ENCODE measurements around the gene DDX20.

The DDX20 gene

DNA sequence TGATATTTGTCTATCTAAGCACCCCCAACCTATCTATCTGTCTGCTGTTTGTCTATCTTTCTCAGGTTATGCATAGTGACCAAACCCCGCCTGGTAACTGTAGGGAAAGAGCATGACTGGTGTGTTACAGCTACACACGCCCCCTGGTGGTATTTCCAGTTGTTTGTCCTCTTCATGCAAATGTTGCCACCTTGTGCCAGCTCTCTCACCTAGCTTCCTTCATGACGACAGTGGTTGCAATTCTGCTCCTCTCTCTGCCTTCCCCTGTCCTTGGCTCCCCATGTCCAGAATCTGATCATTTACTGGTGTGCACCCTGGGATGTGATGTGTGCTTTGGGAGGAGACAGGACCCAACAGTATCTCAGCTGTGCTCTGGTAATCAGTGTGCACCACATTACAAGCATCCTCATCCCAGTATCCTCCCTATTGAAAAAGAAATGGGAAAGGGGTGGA lies 8.4 kb upstream of the DDX20 start:
- DNase-seq (ENCODE audit: low read depth in 1 of 2, low spot score in 1 of 2): no peak

DNA sequence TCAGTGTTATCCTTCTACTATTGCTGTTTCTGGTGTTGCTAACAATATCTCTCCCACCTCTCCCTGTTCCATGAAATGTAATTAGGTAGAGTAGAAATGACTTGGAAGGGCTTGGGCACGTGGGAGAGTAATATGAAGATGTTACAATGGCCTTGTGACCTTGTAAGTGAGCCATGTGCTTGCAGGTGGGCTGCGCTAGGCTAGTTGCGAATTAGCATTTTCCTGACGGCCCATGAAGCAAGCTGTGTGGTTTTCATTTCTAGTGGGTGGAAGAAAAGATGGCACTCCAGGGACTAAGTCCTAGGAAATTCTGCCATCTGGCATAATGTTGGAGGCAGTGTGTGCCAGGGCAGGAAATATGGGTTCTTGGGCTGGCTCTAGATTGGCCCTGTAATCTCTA lies 7.8 kb upstream of the DDX20 start:
- DNase-seq (ENCODE audit: low read depth in 1 of 2, low spot score in 1 of 2): no peak

DNA sequence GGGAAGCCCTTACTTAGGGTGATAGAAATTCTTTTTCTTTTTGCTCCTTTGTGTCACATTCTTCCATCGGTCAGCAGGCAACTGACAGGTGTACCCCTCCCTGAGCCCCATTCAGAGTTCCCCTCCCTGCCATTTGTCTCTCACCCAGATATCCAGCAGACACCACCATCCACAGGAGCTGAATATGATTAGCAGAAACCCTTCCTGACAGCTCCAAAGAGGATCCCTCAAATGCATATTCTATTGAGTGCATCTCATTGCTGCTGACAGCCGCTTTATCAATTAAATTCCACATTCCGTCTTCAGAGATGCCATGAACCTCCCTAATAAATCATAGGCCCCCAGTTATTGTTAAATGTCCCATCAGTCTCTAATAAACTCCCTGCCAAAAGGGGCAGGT lies 6.1 kb upstream of the DDX20 start:
- DNase-seq (ENCODE audit: low read depth in 1 of 2, low spot score in 1 of 2): no peak

DNA sequence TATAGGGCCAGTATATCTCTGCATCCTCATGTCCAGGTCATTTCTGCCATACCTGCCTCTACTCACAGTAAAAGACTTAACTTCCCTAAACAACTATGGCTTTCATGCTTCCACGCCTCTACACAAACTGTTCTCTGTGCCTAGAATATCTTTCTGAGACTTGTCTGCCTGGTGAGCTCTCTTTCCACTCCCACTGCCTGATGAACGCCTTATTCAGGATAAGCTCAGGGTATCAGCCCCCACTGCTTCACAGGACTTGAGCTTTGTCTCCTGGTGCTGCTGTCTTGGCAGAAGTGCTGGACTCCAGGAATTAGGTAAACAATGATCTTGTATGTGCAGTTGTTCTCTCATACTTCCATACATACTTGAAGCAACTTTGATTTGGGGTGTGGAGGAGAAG lies 4.8 kb upstream of the DDX20 start:
- DNase-seq (ENCODE audit: low read depth in 1 of 2, low spot score in 1 of 2): no peak

DNA sequence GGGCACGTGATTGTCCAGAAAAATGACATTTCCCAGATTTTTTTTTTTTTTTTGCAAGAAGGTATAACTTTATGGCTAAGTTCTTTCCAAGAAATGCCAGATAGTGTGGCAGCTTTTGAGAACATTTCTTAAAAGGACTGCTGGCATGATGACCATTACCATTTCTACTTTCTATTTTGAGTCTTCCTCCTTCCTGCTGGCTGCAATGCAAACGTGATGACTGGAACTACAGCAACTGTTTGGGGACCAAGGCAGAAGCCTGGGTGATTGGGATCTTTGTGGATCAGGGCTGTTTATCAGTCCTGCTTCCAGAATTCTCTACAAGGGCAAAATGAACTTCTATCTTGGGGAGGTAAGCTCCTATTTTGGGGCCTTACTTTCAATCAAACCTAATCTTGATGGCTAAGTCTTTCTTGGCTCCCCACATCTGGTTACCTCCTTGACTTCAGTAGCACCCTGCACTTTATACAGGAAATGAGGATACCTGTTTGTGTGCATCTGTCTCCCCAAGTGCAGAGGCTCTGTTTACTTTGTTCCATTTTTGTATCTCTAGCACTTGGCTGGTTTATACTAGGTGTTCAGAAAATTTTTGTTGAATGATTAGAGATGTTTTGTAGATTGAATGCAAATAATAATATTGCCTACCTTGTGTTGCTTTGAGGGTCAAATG lies 3.7 kb upstream of the DDX20 start:
- DNase-seq (ENCODE audit: low read depth in 1 of 2, low spot score in 1 of 2): no peak

DNA sequence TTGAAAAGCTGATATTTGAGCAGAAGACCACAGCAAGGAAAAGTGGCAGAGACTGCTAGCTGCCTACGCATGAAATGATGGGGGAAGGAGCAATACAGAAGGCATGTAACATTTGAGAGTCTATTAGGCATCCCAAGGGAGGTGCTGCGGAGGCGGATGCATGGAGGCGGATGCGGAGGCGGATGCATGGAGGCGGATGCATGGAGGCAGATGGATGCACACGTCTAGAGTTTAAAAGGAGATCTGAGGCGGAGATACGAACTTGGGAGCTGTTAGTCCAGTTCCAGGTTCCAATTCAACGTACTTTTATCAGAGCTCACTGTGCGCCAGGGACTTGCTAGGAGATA lies 744 bp upstream of the DDX20 start:
- DNase-seq (ENCODE audit: low read depth in 1 of 2, low spot score in 1 of 2): peak in 1 of 2 donors; percentile 12

DNA sequence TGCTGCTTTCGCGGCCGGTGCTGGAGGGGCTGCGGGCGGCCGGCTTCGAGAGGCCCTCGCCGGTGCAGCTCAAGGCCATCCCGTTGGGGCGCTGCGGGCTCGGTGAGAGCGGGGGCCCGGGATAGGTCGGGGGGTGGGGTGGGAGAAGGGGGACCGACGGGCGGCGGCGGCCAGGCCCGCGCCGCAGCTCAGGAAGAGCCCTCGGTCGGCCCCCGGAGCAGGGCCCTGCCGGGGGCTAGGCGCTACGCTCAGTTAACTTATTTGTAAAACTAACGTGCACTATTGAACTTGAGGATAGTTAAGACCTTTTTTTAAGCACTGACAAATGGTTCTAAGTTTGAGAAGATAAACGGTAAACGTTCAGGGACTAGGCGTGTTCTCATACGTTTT lies 418 bp downstream of the DDX20 start:
- DNase-seq (ENCODE audit: low read depth in 1 of 2, low spot score in 1 of 2): no peak

DNA sequence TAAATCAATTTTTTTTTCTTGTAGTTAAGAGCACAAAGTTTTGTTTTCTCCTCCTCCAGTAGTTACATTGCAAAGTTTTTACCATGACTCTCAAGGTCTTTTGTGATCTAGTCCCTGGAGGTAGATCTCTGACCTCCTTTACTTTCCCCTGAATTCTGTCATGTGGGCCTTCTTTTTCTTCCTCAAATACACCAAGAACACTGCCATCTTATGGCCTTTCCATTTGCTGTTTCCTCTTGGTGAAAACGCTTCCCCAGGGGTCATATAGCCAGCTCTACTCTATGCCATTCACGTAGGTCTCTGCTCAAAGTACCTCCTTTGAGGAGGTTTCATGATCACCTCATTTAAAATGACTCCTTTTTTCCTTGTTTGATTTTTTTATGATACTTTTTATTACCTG lies 2.7 kb downstream of the DDX20 start:
- no peak for DNase-seq (ENCODE audit: low read depth in 1 of 2, low spot score in 1 of 2)

DNA sequence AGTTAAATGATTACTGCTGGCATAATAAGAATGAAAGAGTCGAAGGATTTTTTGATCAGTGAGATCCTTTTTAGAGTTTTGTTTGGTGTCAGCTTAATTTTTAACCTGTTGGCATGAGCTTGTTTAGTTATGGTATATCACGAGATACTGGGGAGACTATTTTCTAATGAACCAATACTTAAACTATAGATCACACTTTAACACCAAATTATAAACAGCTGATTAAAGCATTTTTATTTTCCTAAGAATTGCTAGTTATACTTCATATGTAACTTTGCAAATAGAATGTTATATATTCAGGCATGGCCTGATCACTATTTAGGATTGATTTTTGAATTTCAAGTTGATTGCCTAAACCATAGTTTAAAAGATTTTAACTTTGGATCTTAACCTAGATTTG lies 6.0 kb downstream of the DDX20 start:
- no peak for DNase-seq (ENCODE audit: low read depth in 1 of 2, low spot score in 1 of 2)

DNA sequence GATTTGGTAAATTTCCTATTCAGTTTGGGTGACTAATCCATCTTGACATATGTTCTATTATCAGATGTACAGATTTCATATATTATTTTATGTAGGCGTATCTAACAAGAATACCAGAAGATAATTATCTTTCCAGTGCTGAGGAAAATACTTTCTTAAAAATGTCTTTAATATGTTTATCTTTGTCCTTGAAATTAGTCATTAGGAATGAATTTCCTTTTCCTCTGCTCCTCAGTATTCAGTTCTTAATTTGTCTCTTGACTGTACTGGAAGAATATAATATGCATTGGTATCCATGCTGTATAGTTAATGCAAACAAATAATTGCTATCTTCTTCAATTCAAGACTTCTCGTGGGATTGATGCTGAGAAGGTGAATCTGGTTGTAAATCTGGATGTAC lies 6.6 kb downstream of the DDX20 start:
- no peak for DNase-seq (ENCODE audit: low read depth in 1 of 2, low spot score in 1 of 2)

DNA sequence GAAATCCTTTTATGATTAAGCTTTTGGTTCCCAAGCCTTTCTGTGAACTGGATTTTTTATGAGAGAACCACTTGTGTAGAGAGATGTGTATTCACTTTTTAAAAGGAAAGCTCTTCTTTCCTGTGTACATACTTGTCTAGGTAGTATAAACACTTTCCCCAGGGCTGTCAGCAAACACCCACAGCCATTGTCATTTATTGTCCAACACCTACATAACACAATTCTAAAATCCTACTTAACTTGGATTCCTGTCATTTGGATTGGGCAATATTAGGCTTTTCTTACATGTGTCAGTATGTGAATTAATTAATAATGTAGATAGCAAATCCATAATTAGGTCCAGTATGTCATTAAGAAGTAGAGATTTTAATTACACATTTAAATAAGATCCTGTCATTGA lies 12.3 kb downstream of the DDX20 start:
- DNase-seq (ENCODE audit: low read depth in 1 of 2, low spot score in 1 of 2): no peak

DNA sequence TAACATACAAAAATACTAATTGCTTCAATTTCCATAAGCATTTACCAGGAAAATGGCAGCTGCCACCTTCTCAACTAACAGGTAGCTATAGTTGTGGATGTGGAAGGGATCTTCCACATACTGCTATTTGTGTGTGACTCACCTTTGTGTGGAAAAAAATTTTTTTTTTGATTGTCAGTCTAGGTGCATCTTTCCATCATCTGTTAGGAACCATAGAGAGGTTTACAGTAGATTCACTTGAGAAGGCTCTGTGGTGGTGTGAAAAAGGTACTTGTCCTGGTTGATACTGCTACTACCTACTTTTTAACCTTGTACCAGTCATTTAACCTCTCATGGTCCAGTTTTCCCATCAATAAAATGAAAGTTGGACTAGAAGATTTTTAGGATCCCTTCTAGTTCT lies 12.9 kb downstream of the DDX20 start:
- DNase-seq (ENCODE audit: low read depth in 1 of 2, low spot score in 1 of 2): no peak

DNA sequence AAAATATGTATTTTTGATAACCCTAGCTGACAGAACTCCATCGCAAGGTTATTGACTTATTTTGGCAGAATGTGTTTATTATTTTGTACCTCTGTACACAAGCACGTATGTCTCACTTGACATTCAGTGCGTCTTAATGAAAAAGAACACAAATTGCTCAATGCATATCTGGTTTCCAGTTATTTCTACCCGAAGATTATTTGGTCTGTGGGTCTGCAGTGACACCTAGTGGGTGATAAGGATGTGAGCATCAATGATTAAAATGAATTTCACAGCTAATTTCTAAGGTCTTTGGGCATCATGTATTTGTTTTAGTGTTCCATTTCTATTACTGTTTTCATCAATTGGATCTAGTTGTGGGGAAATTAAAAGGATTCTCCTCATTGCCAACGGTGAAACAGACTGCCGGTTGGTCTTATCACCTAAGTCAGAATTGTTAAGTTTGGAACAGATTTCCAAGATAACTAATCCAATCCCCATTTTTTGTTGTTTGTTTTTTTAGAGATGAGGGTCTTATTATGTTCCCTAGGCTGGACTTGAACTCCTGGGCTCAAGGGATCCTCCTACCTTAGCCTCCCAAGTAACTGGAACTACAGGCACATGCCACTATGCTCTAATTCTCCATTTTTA lies 13.9 kb downstream of the DDX20 start:
- DNase-seq (ENCODE audit: low read depth in 1 of 2, low spot score in 1 of 2): no peak

DNA sequence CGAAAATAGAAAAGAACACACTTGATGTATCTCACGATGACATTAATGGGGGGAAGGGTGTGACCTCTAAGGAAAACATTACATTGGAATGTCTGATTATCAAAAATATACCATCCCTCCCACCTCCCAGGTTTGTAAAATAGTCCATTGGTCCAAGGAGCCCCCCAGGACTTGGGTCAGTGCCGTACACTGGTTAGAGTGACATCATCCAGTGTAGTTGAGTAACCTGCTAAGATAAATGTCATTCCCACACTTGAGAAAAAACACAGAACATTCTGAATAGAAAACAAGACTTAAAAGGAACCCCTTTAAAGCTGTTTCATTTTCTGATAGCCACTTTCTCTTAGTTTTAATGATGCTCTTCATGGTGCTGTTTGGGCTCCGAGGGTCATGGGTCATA lies 15.2 kb downstream of the DDX20 start:
- DNase-seq (ENCODE audit: low read depth in 1 of 2, low spot score in 1 of 2): no peak

DNA sequence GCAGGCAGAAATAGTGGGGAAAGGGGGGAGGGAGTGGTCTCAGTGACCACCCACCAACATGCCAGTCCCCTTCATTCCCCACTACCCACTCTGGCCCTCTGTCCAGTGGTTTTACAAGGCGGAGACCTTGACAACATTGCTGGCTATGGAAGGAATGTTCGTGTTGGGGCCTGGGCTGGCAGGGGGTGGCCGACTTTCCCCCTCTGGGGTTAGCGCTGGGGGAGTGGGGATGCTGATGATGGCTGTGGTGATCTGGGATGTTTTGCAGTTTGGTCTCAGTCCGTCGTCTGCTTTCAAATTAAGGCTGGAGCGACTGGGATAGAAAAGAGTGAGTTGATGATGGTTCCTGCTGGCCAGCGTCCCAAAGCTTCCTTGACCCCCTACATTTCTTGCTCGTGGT lies 20.3 kb downstream of the DDX20 start:
- no peak for DNase-seq (ENCODE audit: low read depth in 1 of 2, low spot score in 1 of 2)

DNA sequence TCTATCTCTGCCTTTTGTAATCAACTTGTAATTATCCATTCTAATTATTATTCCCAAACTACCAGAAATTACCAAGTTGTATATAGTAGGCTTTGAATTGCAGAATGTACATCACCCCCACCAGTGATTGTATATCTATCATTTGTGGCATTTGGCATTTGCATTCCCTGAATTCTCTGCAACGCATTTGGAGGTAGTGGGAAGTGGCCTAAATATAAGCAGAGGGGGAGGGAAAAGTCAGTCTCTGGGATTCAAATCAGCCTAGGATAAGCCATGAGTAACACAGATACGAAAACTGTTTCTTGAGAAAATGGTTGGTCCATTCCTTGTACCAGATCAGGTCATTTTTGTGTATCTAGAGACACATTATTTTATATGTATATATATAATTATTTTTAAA lies 20.7 kb downstream of the DDX20 start:
- no peak for DNase-seq (ENCODE audit: low read depth in 1 of 2, low spot score in 1 of 2)

DNA sequence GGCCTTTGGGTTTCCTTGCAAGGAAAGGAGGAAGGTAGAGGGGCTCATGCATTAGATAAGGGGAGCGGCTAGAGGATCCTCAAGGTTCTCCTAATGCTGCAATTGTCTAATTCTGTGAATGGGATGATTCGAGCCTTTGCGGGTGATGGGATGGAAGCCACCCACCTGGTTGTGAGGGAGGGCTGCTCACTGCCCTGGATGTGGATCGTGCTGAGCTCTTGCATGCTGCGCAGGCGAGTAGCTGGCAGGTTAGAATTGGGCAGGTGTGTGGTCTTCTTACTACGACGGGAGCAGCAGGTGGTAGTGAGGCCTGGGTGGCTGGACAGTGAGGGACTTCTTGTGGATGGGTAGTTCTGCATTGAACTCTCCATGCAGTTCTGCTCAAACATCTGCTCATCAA lies 21.2 kb downstream of the DDX20 start:
- no peak for DNase-seq (ENCODE audit: low read depth in 1 of 2, low spot score in 1 of 2)

DNA sequence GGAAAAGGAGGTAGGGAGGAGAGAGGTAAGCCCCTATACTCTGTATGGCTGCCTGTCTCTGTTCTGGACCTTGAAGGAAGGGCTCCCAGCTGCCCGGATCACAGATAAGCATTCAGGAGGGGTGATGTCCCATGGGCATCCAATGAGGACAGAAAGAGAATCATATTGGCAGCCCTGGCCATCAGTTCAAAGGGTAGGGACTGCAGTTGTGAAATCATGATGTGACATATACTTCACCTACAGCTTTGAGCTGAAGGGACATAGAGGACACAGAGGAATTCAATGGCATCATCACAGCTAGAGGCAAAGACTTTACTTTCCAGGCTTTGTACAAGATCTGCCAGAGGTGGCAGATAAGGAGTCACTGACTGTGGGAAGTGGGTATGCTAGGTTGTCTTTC lies 21.6 kb downstream of the DDX20 start:
- no peak for DNase-seq (ENCODE audit: low read depth in 1 of 2, low spot score in 1 of 2)

DNA sequence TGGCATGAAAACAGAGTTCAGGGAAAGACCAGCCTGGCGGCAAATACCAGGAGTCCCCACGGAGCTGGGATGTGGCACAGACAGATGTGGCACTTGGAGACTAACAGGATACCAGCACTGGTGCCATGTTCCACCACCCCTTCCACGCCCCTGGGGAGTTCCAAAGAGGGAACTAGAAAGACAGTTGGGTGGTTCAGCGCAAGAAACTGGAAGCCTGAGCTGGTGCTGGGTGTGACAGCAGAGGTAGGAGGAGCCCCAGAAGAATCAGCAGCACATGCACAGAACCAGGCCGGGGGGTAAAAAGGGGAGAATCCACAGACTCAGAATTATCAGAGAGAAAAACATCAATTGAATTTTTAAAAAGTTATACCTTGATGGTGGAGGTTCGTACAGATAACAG lies 22.4 kb downstream of the DDX20 start:
- no peak for DNase-seq (ENCODE audit: low read depth in 1 of 2, low spot score in 1 of 2)

DNA sequence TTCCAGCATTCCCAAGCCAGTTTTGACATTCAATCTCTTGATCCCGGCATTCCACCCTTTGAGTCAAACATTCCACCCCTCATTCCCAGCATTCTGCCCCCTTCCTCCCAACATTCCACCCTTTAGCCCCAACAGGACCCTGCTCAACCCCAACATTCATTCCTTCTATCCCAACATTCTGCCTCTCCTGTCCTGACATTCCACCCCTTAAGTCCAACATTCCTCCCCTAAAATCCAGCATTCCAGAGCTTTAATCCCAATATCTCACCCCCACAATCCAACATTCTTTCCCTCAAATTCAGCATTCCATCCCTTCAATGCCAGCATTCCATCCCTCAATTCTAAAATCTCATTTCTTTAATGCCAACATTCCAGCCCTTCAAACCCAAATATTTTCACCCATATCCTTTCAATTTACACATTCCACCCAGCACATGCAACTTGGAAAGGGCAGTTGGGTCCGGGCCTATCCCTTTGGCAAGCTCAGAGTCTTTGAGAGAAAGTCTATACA lies 22.9 kb downstream of the DDX20 start:
- DNase-seq (ENCODE audit: low read depth in 1 of 2, low spot score in 1 of 2): no peak

DNA sequence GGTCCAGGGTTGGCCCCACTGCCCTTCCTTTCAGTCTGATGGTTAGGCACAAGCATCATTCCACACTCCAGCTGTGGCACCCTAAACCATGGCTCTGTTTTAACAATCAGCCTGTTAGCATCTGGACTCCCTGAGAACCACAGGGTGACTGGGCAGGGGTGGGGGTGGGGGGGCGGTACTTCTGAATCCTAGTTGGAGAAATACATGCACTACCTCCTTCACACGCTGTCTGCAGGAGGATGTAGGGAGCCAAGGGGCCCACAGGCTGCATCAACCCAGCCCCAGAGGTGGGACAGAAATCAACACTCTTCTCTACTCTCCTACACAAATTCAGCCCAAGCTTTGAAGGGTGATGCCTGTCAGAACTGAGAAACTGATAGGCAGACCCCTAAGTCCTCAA lies 23.8 kb downstream of the DDX20 start:
- DNase-seq (ENCODE audit: low read depth in 1 of 2, low spot score in 1 of 2): no peak

DNA sequence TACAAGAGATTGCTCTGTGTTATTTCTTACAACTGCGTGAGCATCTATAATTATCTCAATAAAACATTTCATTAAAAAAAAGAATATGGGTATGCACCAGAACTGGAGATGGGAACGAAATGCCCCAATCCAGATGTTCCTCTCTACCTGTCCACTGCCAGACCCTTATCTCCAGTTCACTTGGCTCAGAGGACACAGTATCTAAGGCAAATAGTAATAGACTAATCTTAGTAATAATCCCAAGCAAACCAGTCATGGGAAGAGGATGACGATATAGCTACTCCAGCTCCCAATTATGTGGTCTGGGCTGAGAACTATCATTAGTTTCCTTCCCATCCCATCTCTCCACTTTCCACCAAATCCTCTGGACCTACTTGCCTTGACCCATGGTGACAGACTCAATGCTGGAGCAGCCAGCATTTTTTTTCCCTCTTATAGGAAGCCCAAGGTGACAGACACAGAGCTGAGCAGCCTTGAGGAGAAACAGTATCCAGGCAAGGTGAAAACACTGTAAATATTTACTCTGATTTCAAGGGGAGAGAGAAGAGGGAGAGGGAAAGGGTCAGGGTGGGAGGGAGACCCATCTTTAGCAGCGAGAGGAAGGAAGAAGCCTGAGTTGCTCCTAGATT lies 28.7 kb downstream of the DDX20 start:
- no peak for DNase-seq (ENCODE audit: low read depth in 1 of 2, low spot score in 1 of 2)
